ENCODE measurements around the gene DGKZ.

GRCh38 chr11:46332093-46332567 lies 15.1 kb upstream of the DGKZ start:
- TF ChIP-seq, protein P1, sequence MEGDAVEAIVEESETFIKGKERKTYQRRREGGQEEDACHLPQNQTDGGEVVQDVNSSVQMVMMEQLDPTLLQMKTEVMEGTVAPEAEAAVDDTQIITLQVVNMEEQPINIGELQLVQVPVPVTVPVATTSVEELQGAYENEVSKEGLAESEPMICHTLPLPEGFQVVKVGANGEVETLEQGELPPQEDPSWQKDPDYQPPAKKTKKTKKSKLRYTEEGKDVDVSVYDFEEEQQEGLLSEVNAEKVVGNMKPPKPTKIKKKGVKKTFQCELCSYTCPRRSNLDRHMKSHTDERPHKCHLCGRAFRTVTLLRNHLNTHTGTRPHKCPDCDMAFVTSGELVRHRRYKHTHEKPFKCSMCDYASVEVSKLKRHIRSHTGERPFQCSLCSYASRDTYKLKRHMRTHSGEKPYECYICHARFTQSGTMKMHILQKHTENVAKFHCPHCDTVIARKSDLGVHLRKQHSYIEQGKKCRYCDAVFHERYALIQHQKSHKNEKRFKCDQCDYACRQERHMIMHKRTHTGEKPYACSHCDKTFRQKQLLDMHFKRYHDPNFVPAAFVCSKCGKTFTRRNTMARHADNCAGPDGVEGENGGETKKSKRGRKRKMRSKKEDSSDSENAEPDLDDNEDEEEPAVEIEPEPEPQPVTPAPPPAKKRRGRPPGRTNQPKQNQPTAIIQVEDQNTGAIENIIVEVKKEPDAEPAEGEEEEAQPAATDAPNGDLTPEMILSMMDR (IDR thresholded peaks at IDR 0.05) = no peak
- TF ChIP-seq POLR2A (IDR thresholded peaks at IDR 0.05) = no peak
